Measurements from ENCODE around the gene NUDT22.

Gene NUDT22

GRCh38 chr11:64207256-64208085 lies 18.6 kb upstream of the NUDT22 start:
- TF ChIP-seq SUZ12 (IDR thresholded peaks at IDR 0.05; ENCODE audit: extremely low read depth, insufficient read depth, insufficient read length): no peak
- no peak for TF ChIP-seq ZNF274 (IDR thresholded peaks at IDR 0.05; ENCODE audit: low read depth, low read length)
- TF ChIP-seq YY1 (IDR thresholded peaks at IDR 0.05; ENCODE audit: insufficient read depth, insufficient read length): no peak
- Histone ChIP-seq H3K4me1 (ENCODE audit: insufficient read depth, insufficient read length) (peaks cover 23% of the 10 kb centered on the region), H3K27me3 (ENCODE audit: insufficient read depth, insufficient read length) (no peaks in the 10 kb centered on the region), H3K36me3 (ENCODE audit: insufficient read depth, insufficient read length, low read length) (peaks cover 77% of the 10 kb centered on the region), H3K9ac (ENCODE audit: insufficient read length, low read depth) (peak overlapping the region; percentile 9), H3K9me3 (ENCODE audit: insufficient read depth, low read length) (no peaks in the 10 kb centered on the region), H3K4me3 (ENCODE audit: insufficient read length, low read depth) (no peak overlapping the region)
- no peak for DNase-seq (ENCODE audit: low read depth, low spot score)

DNA sequence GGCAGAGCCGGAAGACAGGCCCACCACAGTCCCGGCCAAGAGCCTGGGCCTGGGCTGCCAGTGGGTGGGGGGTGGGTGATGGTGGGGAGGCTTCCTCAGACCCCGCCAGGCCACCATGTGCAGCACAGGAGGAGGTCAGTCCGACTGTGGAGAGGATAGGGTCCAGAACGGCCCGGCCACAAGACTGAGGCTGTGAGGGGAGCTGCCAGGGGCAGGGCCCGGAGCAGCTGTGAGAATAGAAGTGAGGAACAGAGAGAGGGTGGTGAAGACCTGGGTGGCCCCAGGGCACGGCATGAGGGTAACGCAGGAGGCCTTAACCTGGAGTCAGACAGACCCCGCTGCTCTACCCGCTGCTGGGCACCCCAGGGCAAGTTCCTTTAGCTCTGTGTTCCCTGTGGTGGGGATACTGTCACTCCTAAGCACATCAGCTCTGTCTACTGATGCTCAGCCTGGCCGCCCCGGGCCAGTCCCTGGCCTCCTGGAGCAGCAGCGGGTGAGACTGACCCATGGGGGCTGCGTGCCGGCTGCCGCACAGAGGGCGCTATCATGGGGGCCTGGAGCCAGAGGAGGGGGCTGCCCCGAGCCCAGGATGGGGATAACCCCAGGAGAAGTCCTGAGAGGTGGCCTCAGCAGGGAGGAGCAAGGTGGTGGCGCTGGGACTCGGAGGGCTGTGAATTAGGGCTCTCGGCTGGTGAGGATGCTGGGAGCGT lies 17.8 kb upstream of the NUDT22 start:
- TF ChIP-seq YY1 (IDR thresholded peaks at IDR 0.05; ENCODE audit: insufficient read depth, insufficient read length): no peak
- no peak for TF ChIP-seq ZNF274 (IDR thresholded peaks at IDR 0.05; ENCODE audit: low read depth, low read length)
- TF ChIP-seq SUZ12 (IDR thresholded peaks at IDR 0.05; ENCODE audit: extremely low read depth, insufficient read depth, insufficient read length): no peak
- no peak overlapping the region for H3K4me3 ChIP-seq (ENCODE audit: insufficient read length, low read depth)
- H3K27me3 ChIP-seq (ENCODE audit: insufficient read depth, insufficient read length): no peaks in the 10 kb centered on the region
- peak overlapping the region; percentile 9 for H3K9ac ChIP-seq (ENCODE audit: insufficient read length, low read depth)
- peaks cover 23% of the 10 kb centered on the region for H3K4me1 ChIP-seq (ENCODE audit: insufficient read depth, insufficient read length)
- no peak for DNase-seq (ENCODE audit: low read depth, low spot score)
- H3K36me3 ChIP-seq (ENCODE audit: insufficient read depth, insufficient read length, low read length): peaks cover 72% of the 10 kb centered on the region
- no peaks in the 10 kb centered on the region for H3K9me3 ChIP-seq (ENCODE audit: insufficient read depth, low read length)

GRCh38 chr11:64208796-64209562 lies 17.1 kb upstream of the NUDT22 start:
- Histone ChIP-seq H3K4me1 (ENCODE audit: insufficient read depth, insufficient read length) (peaks cover 20% of the 10 kb centered on the region), H3K27me3 (ENCODE audit: insufficient read depth, insufficient read length) (no peaks in the 10 kb centered on the region), H3K4me3 (ENCODE audit: insufficient read length, low read depth) (no peak overlapping the region), H3K9me3 (ENCODE audit: insufficient read depth, low read length) (no peaks in the 10 kb centered on the region), H3K9ac (ENCODE audit: insufficient read length, low read depth) (no peak overlapping the region), H3K36me3 (ENCODE audit: insufficient read depth, insufficient read length, low read length) (peaks cover 64% of the 10 kb centered on the region)
- no peak for TF ChIP-seq YY1 (IDR thresholded peaks at IDR 0.05; ENCODE audit: insufficient read depth, insufficient read length)
- TF ChIP-seq SUZ12 (IDR thresholded peaks at IDR 0.05; ENCODE audit: extremely low read depth, insufficient read depth, insufficient read length): no peak
- no peak for TF ChIP-seq ZNF274 (IDR thresholded peaks at IDR 0.05; ENCODE audit: low read depth, low read length)
- no peak for DNase-seq (ENCODE audit: low read depth, low spot score)

- Histone ChIP-seq H3K36me3 (ENCODE audit: insufficient read depth, insufficient read length, low read length) (peaks cover 59% of the 10 kb centered on the region), H3K9ac (ENCODE audit: insufficient read length, low read depth) (no peak overlapping the region), H3K4me1 (ENCODE audit: insufficient read depth, insufficient read length) (peaks cover 20% of the 10 kb centered on the region), H3K27me3 (ENCODE audit: insufficient read depth, insufficient read length) (no peaks in the 10 kb centered on the region), H3K4me3 (ENCODE audit: insufficient read length, low read depth) (no peak overlapping the region), H3K9me3 (ENCODE audit: insufficient read depth, low read length) (no peaks in the 10 kb centered on the region)
- no peak for DNase-seq (ENCODE audit: low read depth, low spot score)
- TF ChIP-seq YY1 (IDR thresholded peaks at IDR 0.05; ENCODE audit: insufficient read depth, insufficient read length) (no peak), ZNF274 (IDR thresholded peaks at IDR 0.05; ENCODE audit: low read depth, low read length) (no peak), SUZ12 (IDR thresholded peaks at IDR 0.05; ENCODE audit: extremely low read depth, insufficient read depth, insufficient read length) (no peak)
These were observed 16.6 kb upstream of the NUDT22 start for GRCh38 chr11:64209563-64209843.

- no peak overlapping the region for H3K4me3 ChIP-seq (ENCODE audit: insufficient read length, low read depth)
- TF ChIP-seq YY1 (IDR thresholded peaks at IDR 0.05; ENCODE audit: insufficient read depth, insufficient read length) (no peak), SUZ12 (IDR thresholded peaks at IDR 0.05; ENCODE audit: extremely low read depth, insufficient read depth, insufficient read length) (no peak), ZNF274 (IDR thresholded peaks at IDR 0.05; ENCODE audit: low read depth, low read length) (no peak)
- DNase-seq (ENCODE audit: low read depth, low spot score): no peak
- no peaks in the 10 kb centered on the region for H3K27me3 ChIP-seq (ENCODE audit: insufficient read depth, insufficient read length)
- H3K9ac ChIP-seq (ENCODE audit: insufficient read length, low read depth): no peak overlapping the region
- H3K9me3 ChIP-seq (ENCODE audit: insufficient read depth, low read length): no peaks in the 10 kb centered on the region
- H3K36me3 ChIP-seq (ENCODE audit: insufficient read depth, insufficient read length, low read length): peaks cover 51% of the 10 kb centered on the region
- peaks cover 18% of the 10 kb centered on the region for H3K4me1 ChIP-seq (ENCODE audit: insufficient read depth, insufficient read length)
These were observed 15.6 kb upstream of the NUDT22 start for GRCh38 chr11:64210301-64211020.

DNA sequence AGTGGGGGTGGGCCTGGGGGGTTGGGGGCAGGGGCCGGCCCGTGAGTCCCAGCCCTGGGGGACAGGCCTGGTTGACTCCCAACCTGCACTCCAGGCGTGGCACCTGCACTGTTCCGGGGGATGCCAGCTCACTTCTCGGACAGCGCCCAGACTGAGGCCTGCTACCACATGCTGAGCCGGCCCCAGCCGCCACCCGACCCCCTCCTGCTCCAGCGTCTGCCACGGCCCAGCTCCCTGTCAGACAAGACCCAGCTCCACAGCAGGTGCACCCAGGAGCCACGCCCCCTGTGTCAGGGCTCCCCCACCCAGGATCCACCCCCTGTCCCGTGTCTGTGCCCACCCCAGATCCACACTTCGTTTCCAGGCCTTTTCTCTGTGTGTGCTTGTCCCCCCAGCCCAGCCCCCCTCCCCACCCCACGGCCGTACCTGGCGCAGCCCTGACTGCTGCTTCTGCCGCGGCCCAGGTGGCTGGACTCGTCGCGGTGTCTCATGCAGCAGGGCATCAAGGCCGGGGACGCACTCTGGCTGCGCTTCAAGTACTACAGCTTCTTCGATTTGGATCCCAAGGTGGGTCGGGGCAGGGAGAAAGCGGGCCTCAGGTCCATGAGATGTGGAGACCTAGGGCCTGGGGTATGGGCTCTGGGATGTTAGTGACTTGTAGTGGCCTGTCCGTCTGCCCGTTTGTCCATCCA lies 14.7 kb upstream of the NUDT22 start:
- no peak for TF ChIP-seq SUZ12 (IDR thresholded peaks at IDR 0.05; ENCODE audit: extremely low read depth, insufficient read depth, insufficient read length)
- TF ChIP-seq ZNF274 (IDR thresholded peaks at IDR 0.05; ENCODE audit: low read depth, low read length): no peak
- no peak for TF ChIP-seq YY1 (IDR thresholded peaks at IDR 0.05; ENCODE audit: insufficient read depth, insufficient read length)
- no peak for DNase-seq (ENCODE audit: low read depth, low spot score)
- H3K4me3 ChIP-seq (ENCODE audit: insufficient read length, low read depth): no peak overlapping the region
- no peak overlapping the region for H3K9ac ChIP-seq (ENCODE audit: insufficient read length, low read depth)
- H3K27me3 ChIP-seq (ENCODE audit: insufficient read depth, insufficient read length): no peaks in the 10 kb centered on the region
- H3K9me3 ChIP-seq (ENCODE audit: insufficient read depth, low read length): no peaks in the 10 kb centered on the region
- peaks cover 13% of the 10 kb centered on the region for H3K4me1 ChIP-seq (ENCODE audit: insufficient read depth, insufficient read length)
- peaks cover 44% of the 10 kb centered on the region for H3K36me3 ChIP-seq (ENCODE audit: insufficient read depth, insufficient read length, low read length)

Measured in NT2/D1 (cell line).